ENCODE measurements around the gene ANXA10.
"Not testable (repeated sequence)": the region's sequence is repeated elsewhere in the genome, so short reads cannot be mapped to it uniquely, and the experiment has no call there.

ANXA10 gene

GRCh38 chr4:168163106-168163505, 70.8 kb downstream of the ANXA10 start:
- no peak for FAIRE-seq

GRCh38 chr4:168164045-168164444, 71.7 kb downstream of the ANXA10 start:
- no peak for FAIRE-seq

GRCh38 chr4:168164915-168165548, 72.7 kb downstream of the ANXA10 start:
- FAIRE-seq: no peak

GRCh38 chr4:168167714-168168284, 75.5 kb downstream of the ANXA10 start:
- no peak for FAIRE-seq

- FAIRE-seq: no peak
These were observed 82.0 kb downstream of the ANXA10 start for GRCh38 chr4:168174308-168174707.

- FAIRE-seq: no peak
These were observed 85.3 kb downstream of the ANXA10 start for GRCh38 chr4:168177546-168178149.

GRCh38 chr4:168183717-168184571, 91.6 kb downstream of the ANXA10 start:
- peak; percentile 57 for FAIRE-seq

GRCh38 chr4:168188754-168189153, 96.4 kb downstream of the ANXA10 start:
- FAIRE-seq: no peak

GRCh38 chr4:168197926-168198325, 105.6 kb downstream of the ANXA10 start:
- no peak for FAIRE-seq

- no peak for FAIRE-seq
These were observed 107.1 kb downstream of the ANXA10 start for GRCh38 chr4:168199260-168199957.

- FAIRE-seq: peak; percentile 68
These were observed 108.3 kb downstream of the ANXA10 start for GRCh38 chr4:168200685-168201084.

- FAIRE-seq: no peak
These were observed 111.0 kb downstream of the ANXA10 start for GRCh38 chr4:168203233-168203911.

- no peak for FAIRE-seq
These were observed 116.7 kb downstream of the ANXA10 start for GRCh38 chr4:168208957-168209614.

GRCh38 chr4:168212656-168213055, 120.3 kb downstream of the ANXA10 start:
- no peak for FAIRE-seq

- not testable (repeated sequence) for FAIRE-seq
These were observed 121.2 kb downstream of the ANXA10 start for GRCh38 chr4:168213511-168213910.

- no peak for FAIRE-seq
These were observed 126.3 kb downstream of the ANXA10 start for GRCh38 chr4:168218645-168219044.

GRCh38 chr4:168220893-168221292, 128.6 kb downstream of the ANXA10 start:
- no peak for FAIRE-seq

GRCh38 chr4:168221301-168221700, 129.0 kb downstream of the ANXA10 start:
- no peak for FAIRE-seq

Measured in colon (tissue), 2 donors.